ENCODE measurements around the gene CSPG4.

- no peak for TF ChIP-seq CTCF (IDR thresholded peaks at IDR 0.05; ENCODE audit: insufficient read depth, low read length)
- no peak for TF ChIP-seq GABPA (IDR thresholded peaks at IDR 0.05; ENCODE audit: low read depth)
- no peak for TF ChIP-seq POLR2AphosphoS5 (IDR thresholded peaks at IDR 0.05; ENCODE audit: low read depth)
- TF ChIP-seq REST (IDR thresholded peaks at IDR 0.05; ENCODE audit: insufficient replicate concordance, low read depth) = no peak
Observed at GRCh38 chr15:75687486-75688277, 25.0 kb downstream of the CSPG4 start.
